ENCODE results near the gene SLC25A12.
"Not testable (repeated sequence)": the region's sequence is repeated elsewhere in the genome, so short reads cannot be mapped to it uniquely, and the experiment has no call there.

SLC25A12 gene

DNA sequence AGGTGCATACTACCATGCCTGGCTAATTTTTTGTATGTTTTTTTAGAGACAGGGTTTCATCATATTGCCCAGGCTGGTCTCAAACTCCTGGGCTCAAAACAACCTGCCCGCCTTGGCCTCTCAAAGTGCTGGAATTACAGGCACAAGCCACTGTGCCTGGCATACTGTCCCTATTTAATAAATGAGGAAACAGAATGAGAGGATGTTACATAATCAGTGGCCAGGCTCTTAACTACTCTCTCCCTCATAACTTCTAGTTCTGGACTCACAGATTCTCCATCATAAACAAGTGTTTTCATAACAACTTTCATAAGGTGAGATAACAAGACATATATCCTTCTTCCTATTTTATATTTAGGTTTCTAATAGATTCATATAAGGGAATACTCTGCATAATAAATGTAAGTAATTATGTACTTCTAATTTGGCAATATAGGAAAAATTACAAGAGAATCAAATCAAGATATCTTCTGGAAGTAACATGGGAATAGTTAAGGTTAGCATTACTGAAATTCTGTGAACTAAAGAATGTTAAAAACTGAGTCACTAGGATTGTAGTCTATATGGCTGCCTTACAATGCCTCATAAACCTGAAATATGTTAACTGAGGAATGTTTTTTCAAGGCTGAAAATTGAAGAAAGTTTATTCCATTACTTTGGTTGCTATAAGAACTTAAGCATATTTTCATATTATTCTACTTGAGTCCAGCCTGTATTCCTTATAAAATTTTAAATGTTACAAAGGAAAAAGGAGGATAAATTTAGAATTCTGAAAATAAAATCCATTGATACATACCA, 71.3 kb downstream of the SLC25A12 start:
- no peak for DNase-seq

DNA sequence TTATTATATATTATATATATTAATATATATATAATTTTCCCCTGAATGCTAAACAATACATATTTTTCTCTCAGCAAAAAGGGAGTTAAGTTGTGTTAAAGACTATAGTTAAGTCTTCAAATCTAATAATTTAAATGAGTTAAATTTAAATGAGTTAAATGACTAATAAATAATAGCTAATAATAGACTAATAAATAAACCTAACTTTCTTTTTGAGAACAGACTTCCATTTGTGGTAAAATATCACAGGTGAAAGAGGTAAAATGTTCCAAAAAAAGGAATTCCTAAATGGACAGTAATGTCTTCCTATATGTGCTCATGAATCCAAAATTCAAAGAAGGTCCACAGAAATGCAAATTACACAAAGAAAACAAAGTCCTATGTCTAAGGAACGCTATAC, 74.6 kb downstream of the SLC25A12 start:
- no peak for DNase-seq

DNA sequence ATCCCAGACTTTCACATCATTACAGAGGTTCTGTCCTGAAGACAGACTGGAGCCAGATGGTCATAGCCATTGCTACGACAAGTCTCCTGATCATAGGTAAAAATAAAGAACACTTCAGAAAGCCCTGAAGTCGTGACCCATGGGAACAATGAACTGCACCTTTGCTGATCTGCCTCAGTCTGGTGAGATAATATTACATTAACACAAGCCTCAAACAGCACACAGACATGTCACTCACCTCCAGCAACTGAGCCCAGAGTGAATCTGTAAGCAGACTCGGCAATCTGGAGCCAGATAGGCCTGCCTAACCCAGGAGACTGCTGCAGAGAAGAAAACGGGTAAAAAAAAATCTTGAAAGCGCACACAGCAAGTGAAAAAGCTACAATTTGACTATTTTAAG, 79.2 kb downstream of the SLC25A12 start:
- no peak for DNase-seq

DNA sequence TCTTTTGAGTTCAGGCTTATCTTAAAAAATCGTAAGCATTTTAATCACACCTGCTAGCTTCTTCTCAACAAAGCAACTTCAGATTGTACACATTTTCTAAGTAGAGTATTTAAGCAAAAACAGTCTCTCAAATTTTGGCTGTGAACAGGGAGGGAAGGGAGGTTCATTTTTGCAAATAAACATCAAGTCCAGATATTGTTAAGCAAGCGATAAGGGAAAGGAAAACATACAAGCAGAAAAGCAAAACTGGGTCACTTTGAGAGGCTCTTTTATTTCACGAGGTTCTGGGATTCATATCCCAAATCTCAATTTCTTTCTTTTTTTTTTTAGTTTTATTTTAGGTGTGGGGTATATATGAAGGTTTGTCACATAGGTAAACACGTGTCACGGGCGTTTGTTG, 79.9 kb downstream of the SLC25A12 start:
- no peak for DNase-seq

DNA sequence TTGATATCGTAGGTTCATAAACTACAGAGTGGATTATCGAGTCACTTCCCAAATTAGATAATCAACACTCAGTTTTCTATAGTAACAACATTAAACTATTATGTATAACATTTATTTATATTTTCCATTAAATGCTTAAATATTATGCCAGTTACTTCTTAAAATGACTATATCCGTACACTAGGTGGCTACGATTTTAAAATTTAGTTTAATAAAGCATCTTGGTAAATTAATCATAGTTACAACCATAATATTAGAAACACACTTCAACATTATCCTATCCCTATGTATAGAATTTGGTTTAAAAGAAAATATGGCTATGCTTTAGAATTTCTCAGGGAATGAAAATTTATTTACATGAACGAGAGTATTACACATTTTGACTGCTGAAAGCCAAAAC, 80.3 kb downstream of the SLC25A12 start:
- no peak for DNase-seq

DNA sequence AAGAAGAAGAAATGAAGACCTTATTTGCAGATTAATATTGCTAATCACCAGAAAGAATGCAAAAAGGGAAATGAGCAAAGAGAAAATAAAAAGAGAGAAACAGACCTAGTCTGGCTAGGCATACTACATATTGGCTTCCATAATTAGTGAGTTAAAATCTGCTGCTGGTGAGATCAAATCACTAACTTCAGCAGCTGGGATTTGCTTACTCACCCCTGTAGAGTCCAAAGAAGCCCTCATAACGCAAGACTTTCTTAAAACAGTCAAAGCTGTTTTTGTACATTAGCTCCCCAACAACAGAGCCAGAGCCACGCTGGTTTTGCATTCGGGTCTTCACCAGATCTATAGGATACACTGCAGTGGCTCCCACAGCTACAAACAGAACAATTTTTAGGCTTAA, 80.9 kb downstream of the SLC25A12 start:
- DNase-seq: no peak

DNA sequence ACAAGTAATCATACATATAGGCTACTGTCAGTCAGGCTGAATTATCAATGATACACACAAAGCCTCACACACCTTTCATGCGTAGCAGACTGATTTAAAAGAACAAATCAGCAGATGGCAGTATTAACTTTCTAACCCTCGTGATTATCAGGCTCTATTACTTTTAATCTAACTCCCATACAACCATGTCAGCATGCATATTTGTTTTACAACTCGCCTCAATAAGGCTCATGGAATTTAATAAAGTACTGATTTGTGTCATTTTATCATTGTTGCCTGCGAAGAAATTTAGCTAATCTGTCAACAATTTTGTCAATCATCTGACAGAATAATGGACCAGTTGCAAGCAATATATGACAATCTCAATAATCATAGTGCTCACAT, 82.8 kb downstream of the SLC25A12 start:
- DNase-seq: peak; percentile 20

DNA sequence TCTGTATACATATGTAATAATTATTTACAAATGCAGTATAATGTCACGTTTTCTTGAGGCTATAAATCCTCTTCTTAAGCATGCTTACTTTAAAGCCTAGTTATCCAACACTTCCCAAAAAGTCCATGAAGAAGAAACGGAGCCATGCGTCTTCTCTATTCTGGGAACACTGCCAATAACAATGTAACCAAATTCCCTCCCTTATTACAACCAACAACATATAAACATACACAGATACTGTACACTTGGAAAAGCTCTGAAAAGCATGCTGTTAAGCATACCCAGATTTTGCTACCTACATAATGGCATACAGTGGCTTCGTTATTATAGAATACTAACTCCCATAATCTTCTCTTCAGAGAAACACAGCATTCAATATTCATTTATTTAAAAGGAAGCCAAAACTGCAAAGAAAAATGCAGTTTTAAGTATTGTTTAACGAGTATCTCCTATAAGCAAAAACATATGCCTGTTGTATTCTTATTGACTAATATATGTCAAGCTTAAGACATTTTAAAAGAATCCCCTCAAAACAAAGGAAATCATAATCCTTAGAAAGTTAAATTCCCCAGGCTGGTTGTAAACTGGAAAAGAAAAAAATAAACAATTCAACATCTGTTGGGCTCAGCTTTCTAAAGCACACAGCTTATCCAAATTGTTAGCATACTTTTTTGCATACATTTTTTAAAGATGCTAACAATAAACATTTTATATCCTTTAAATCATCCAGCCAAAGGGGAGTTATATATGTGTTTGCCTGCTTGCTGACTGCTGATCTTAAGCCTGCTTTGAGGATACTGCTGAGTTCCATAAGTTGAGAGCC, 83.4 kb downstream of the SLC25A12 start:
- DNase-seq: no peak

DNA sequence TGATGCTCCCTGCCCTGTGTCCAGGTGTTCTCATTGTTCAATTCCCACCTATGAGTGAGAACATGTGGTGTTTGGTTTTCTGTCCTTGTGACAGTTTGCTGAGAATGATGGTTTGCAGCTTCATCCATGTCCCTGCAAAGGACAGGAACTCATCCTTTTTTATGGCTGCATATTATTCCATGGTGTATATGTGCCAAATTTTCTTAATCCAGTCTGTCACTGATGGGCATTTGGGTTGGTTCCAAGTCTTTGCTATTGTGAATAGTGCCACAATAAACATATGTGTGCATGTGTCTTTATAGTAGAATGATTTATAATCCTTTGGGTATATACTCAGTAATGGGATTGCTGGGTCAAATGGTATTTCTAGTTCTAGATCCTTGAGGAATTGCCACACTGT, 85.2 kb downstream of the SLC25A12 start:
- DNase-seq: not testable (repeated sequence)

DNA sequence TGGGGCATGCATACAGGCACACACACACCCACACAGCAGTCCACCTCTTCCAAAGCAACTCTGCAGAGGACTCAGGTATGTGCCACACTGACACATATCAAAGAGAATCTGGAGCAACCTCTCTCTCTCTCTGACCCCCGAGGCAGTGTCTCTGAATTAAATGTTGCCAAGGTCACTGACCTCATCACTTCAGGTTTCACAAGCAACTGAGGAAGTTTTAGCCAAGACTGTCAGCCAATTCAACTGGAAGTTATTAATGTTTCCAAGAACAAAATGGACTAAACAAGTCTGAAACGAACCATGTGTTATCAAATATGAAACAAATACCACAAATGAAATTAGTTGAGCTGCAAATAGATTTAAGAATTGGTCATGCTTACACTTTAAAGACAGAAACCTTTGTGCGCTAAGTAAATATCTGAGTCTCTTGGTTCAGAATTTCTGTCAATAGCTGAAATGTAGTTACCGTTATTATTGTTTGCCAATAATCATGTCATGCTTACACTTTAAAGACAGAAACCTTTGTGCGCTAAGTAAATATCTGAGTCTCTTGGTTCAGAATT, 86.1 kb downstream of the SLC25A12 start:
- DNase-seq: no peak

DNA sequence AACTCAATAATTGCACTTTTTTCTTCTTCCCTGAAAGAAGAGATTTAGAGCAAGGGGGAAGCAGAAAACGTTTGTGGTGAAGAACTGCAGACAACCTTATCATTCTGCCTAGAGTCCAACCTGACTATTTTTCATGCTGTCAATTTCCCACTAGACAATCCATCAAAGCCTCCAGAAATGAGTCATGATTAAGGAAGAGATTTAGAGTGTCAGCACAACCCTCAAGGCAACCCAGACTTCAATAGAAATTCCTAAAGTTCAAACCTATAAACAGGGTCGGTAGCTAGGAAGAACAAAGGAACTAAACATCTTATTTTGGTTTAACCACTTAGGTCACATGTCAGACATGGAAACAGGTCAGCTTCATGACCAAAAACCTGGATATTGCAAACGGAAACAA, 86.9 kb downstream of the SLC25A12 start:
- no peak for DNase-seq

DNA sequence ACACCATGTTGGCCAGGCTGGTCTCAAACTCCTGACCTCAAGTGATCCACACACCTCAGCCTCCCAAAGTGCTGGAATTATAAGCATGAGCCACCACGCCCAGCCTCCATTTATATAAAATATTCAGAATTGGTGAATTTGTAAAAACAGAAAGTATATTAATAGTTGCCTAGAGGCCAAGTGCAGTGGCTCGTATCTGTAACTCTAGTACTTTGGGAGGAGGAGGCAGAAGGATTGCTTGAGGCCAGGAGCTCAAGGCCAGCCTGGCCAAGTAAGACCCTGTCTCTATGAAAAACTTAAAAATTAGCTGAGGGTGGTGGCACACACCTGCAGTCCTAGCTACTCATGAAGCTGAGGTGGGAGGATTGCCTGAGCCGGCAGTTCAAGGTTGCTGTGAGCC, 89.6 kb downstream of the SLC25A12 start:
- no peak for DNase-seq

DNA sequence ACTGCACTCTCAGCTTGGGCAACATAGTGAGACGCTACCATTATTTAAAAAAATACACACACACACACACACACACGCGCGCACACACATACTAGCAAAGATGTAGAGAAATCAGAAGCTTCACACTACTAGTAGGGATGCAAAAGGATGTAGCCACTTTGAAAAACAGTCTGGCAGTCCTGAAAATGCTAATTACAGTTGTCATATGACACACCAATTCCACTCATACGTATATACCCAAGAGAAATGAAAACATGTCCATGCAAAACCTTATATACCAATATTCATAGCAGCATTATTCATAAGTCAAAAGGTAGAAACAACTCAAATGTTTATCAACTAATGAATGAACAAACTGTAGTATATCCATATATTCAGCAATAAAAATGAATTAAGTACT, 90.3 kb downstream of the SLC25A12 start:
- DNase-seq: no peak

DNA sequence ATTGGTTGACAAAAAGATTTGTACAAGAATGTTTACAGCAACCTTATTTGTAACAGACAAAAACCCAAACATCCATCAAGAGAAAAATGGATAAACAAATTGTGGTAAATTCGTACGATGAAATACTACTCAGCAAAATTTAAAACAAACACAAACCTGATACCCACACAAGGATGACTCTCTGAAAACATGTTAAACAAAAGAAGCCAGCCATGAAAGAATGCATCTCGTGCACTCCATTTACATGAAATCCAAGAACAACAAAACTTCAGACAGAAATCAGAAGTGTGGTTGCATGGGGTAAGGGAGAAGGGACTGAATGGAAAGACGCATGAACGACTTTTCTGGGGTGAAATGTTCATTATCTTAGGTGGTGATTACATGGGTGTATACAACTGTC, 93.4 kb downstream of the SLC25A12 start:
- no peak for DNase-seq

DNA sequence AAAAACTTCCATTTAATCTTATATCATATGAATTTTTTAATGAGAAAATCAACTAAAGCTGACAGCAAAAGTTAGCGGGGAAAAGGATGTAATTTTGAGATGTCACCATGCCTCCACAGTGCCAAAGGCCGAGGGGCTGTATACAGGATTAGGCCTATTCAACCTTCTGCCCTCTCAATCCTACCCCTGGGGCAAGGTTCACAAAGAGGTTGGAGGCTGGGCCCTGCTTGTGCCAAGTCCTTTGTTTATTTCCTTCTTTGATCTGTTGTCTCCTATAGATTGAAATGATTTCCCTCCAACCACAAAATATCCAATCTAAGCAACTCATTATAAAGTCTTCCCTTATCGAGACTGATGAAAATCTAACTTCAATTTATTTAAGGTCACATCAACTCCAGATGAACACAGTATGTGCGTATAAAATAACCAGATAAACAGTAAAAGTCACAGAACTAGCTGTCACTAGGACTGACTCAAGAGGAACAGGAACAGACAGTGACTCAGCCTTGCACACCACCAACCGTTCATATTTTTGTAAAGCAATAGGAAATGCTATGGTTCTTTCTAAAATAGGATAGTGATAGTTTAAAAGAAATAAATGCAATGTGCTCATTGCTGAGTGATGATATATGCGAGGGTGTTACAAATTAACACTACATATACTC, 95.8 kb downstream of the SLC25A12 start:
- peak; percentile 10 for DNase-seq

DNA sequence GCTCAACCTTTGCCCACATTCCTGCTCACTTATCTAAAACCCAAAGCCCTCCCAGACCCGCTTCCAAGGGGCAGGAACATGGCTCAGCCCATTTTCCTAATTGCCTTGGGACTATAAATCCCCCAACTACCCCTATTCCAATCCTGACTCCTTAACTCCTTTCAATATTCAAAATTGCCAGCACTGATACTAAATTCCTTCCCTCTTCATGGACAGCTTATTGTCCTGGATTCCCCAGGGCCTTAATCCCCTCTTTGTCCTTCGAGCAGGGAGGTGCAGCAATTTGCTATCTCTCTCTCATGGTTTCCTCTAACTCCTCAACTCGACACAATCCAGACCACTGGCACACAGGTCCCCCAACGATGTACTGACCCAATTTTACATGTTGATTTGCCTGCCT, 99.1 kb downstream of the SLC25A12 start:
- DNase-seq: no peak

DNA sequence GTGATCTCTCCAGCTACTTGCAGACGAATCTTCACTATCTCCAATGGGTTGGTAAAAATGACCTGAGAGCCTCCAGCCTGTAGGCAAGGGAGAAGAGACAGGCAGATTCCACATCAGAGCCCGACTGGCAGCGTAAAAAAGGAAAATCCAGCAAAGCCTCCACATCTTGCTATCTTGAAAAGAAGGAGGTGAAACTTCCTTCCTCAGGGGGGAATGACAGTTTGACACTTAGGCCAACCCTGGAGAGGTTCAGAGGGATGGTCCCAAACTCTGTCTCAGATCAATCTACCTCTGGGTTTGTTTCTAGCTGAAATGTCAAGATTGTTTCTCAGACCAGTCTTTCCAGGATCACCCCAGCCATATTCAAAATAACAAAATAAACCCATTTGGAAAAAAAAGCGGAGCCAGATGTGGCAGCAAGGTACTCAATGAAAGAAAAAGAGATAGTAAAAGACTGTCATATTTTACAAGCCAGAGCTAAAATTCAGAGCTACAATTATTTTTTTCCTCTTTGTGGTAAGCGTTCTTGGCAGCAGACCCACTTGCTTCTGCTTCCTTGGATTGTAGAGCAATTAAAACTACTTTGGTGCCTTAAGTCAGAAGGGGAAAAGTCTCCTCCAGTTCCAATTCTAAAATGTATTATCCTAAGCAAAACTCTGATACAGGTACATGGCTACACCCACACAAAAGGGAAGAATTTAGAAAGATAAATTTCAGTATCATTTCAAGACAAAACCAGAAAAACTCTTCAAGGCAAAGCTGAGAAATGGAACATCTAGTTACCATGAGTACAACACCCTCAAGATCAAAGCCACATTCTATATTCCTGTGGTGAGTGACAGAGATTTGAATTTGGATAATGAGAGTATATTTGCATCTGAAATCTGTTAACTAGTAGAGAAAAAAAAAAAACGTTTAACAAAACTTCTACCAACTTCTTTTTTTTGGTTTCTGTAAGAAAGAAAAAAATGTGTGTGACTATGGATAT, 100.1 kb downstream of the SLC25A12 start:
- DNase-seq: no peak

DNA sequence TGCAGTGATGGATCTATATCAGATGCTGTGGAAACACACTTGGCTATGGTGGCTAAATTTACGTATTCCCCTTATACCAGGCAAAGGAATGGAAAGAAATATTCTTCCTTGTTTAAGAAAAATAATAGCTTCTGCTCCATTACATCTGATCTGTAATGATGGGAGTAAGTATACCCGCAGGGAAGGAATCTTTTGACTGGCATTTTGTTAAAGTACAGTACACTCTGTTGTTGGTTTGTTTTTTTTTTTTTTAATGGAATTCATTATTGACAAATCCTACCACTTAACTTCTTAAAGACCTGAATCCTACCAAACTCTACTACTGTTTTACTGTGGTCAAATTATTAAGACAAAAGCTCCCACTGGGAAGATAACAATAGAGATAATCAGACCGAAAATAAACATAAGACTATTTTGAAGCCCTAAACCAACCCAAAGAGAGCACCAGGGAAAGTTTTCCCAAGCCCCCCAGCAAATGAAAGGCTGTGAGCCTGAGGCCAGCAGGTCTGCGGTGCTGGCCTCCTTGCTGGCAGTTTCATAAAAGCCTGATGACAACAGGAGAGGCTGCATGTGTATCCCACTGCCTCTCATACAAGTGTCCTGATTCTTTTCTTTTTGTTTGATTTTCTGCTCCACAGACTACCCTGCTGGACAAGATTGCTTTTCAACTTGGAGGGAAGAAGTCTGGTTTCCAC, 101.0 kb downstream of the SLC25A12 start:
- DNase-seq: no peak

DNA sequence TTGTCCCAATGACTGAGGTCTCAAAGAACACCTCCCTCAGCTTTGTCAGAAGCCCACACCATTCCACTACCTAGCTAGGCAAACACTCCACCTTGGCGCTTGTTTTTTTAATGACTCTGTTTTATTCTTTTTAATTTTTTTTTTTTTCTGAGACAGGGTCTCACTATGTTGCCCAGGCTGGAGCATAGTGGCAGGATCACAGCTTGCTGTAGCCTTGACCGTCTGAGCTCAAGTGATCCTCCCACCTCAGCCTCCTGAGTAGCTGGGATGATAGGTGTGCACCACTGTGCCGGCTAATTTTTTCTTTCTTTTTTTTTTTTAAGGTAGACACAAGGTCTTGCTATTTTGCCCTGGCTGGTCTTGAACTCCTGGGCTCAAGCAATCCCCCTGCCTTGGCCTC, 101.9 kb downstream of the SLC25A12 start:
- no peak for DNase-seq

DNA sequence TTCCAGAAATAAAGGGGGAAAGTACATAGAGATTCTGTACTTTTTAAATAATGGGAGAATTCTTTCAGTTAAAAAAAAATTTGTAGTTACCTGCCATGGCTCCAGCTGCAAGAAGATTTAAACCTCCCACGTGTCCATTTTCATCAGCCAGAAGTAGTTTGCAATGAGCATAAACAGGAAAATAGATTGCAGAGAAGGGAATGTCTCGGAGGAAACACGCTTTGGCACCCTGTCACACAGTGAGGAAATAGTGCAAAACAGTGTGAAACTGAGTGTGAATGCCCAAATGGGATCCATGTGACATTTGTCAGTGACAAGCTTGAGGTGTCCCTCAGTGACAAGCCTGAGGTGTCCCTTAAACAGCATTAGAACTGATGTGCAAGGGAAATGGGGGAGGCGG, 102.7 kb downstream of the SLC25A12 start:
- DNase-seq: no peak

DNA sequence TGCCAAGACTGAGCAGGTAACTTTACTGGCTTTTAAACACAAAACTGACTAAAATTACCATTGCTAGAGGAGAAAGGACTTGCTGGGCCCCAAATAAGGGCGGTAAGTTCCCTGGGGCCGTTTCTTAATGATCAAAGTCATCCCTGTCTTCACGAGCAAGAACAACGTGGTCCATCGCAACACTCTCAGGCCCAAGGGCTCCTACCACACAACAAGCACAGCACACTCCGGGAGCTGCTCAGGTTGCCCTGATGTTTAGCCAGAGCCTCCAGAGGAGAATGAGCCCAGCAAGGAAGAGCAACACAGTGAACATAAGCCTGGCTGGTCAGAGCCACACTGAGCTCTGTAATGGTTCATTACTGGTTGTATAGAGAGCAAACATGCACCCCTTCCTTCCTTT, 104.1 kb downstream of the SLC25A12 start:
- no peak for DNase-seq
